Neural progenitor cell (in vitro differentiated cells): Measurements from ENCODE around the gene KIAA1217. TPM values are rescaled to one million over a fixed set of nuclear protein-coding genes. Genes with fewer than 3 reads are reported as not detected.

Experiments
- DNase-seq: peaks from one replicate; pipeline ENCODE4 v3.0.0-alpha.2; 2016; ENCODE audit warnings: low spot score
- H2AFZ ChIP-seq: fragments of 200-600 bp; sonication (generic); replicated peaks from 2 replicates; pipeline ENCODE4 v1.6.1; 2016; ENCODE audit warnings: antibody characterized with exemption
- H3F3A ChIP-seq: fragments of 200-600 bp; sonication (generic); 2 replicates; pipeline ENCODE4 v1.6.1; 2016; ENCODE audit warnings: antibody characterized with exemption, low read depth
- H3K27ac ChIP-seq: fragments of 200-600 bp; sonication (generic); 2 replicates; pipeline ENCODE4 v1.5.1; 2016; ENCODE audit warnings: mild to moderate bottlenecking
- H3K27me3 ChIP-seq: fragments of 200-600 bp; sonication (generic); 2 replicates; pipeline ENCODE4 v1.6.1; 2016; ENCODE audit warnings: mild to moderate bottlenecking, moderate library complexity
- H3K36me3 ChIP-seq: fragments of 200-600 bp; sonication (generic); 2 replicates; pipeline ENCODE4 v1.5.1; 2016
- H3K4me1 ChIP-seq: fragments of 200-600 bp; sonication (generic); 2 replicates; pipeline ENCODE4 v1.6.1; 2016; ENCODE audit warnings: mixed run types
- H3K4me2 ChIP-seq: fragments of 200-600 bp; sonication (generic); 2 replicates; pipeline ENCODE4 v1.6.1; 2016
- H3K4me3 ChIP-seq: fragments of 200-600 bp; sonication (generic); 2 replicates; pipeline ENCODE4 v1.5.1; 2016
- H3K79me2 ChIP-seq: fragments of 200-600 bp; sonication (generic); 2 replicates; pipeline ENCODE4 v1.6.1; 2016; ENCODE audit warnings: low read depth
- H3K9ac ChIP-seq: fragments of 200-600 bp; sonication (generic); 2 replicates; pipeline ENCODE4 v1.6.1; 2016
- H3K9me3 ChIP-seq: fragments of 200-600 bp; sonication (generic); 2 replicates; pipeline ENCODE4 v1.5.1; 2016; ENCODE audit warnings: low read depth
- H4K20me1 ChIP-seq: fragments of 200-600 bp; sonication (generic); 2 replicates; pipeline ENCODE4 v1.6.1; 2016; ENCODE audit warnings: low read depth
- H3K27ac Mint-ChIP-seq: 3 replicates; pipeline ENCODE4 v1.8.0; 2021; ENCODE audit warnings: mixed read lengths
- H3K27me3 Mint-ChIP-seq: 2 replicates; pipeline ENCODE4 v1.8.0; 2022; ENCODE audit warnings: low read depth, mild to moderate bottlenecking, inconsistent platforms, moderate library complexity, mixed read lengths; ENCODE audit not compliant: insufficient read depth
- H3K36me3 Mint-ChIP-seq: 3 replicates; pipeline ENCODE4 v1.8.0; 2021; ENCODE audit warnings: mixed read lengths
- H3K4me1 Mint-ChIP-seq: 3 replicates; pipeline ENCODE4 v1.8.0; 2021; ENCODE audit warnings: mixed read lengths
- H3K4me3 Mint-ChIP-seq: 3 replicates; pipeline ENCODE4 v1.8.0; 2021; ENCODE audit warnings: mild to moderate bottlenecking, moderate library complexity, mixed read lengths
- H3K9me3 Mint-ChIP-seq: 3 replicates; pipeline ENCODE4 v1.8.0; 2020; ENCODE audit warnings: mixed read lengths
- EZH2 ChIP-seq: fragments of 200-600 bp; sonication (generic); IDR thresholded peaks from 2 replicates; pipeline ENCODE4 v1.6.1; 2017; ENCODE audit warnings: antibody characterized with exemption, mild to moderate bottlenecking, moderate library complexity
- EZH2phosphoT487 ChIP-seq: fragments of 200-600 bp; sonication (generic); IDR thresholded peaks from 2 replicates; pipeline ENCODE4 v1.6.1; 2017; ENCODE audit warnings: antibody characterized with exemption
- total RNA-seq: library from RNA; depleted of rRNA; stranded (reverse); fragments of >200 nt; gene quantifications from 2 replicates; pipeline ENCODE4 v1.2.3, GENCODE V29; 2015; ENCODE audit warnings: low replicate concordance
- TF ChIP-seq, protein P1 (sequence below): fragments of 200-600 bp; sonication (generic); IDR thresholded peaks from 2 replicates; pipeline ENCODE4 v1.5.1; 2017; ENCODE audit warnings: antibody characterized with exemption, mild to moderate bottlenecking

The KIAA1217 gene
- total RNA-seq, 1 donor from 2014 or later = 13.1 TPM

DNA sequence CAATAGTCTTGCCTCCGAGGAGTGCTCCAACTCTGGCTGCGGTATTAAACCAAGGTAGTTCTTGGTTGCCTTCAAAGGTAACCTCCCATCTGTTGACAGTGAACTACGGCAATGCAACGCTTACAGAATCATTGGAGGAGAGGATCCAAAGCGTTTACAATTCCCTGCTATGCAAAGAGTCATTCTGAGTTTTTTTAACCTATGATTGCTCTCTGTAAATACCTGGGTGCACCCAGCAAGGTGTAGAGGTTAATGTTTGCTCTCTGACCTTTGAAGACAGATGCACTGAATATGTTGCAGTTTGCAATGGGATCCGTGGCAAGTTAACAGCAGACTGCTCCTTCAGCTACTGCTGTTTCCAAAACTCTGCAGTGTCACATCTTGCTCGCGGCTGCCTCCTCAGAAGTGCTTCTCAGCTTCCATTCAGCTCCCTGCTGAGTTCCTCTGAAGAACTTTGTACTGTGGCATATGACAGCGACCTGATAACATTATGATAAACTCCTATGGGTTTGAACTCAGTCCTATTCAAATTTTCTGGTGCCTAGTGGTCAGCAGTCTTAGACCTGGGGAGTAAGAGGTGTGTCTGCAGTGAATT is 29.0 kb downstream of the KIAA1217 start:
- no peaks in the 10 kb centered on the region for H3K9me3 Mint-ChIP-seq
- H3K79me2 ChIP-seq = peaks cover 19% of the 10 kb centered on the region
- no peak overlapping the region for H3K27ac ChIP-seq
- H3K36me3 ChIP-seq = no peaks in the 10 kb centered on the region
- H2AFZ ChIP-seq = no peak overlapping the region
- no peaks in the 10 kb centered on the region for H3K27me3 ChIP-seq
- no peaks in the 10 kb centered on the region for H3K9me3 ChIP-seq
- no peak overlapping the region for H3K27ac Mint-ChIP-seq
- no peak for DNase-seq
- H3K4me3 Mint-ChIP-seq = no peak overlapping the region
- H3K36me3 Mint-ChIP-seq = no peaks in the 10 kb centered on the region
- H3K27me3 Mint-ChIP-seq = no peaks in the 10 kb centered on the region
- no peak overlapping the region for H3K9ac ChIP-seq
- peaks cover 15% of the 10 kb centered on the region for H4K20me1 ChIP-seq
- peak overlapping the region; percentile 69 for H3K4me2 ChIP-seq
- peaks cover 43% of the 10 kb centered on the region for H3K4me1 ChIP-seq
- TF ChIP-seq EZH2 (no peak), EZH2phosphoT487 (no peak)
- TF ChIP-seq, protein P1, sequence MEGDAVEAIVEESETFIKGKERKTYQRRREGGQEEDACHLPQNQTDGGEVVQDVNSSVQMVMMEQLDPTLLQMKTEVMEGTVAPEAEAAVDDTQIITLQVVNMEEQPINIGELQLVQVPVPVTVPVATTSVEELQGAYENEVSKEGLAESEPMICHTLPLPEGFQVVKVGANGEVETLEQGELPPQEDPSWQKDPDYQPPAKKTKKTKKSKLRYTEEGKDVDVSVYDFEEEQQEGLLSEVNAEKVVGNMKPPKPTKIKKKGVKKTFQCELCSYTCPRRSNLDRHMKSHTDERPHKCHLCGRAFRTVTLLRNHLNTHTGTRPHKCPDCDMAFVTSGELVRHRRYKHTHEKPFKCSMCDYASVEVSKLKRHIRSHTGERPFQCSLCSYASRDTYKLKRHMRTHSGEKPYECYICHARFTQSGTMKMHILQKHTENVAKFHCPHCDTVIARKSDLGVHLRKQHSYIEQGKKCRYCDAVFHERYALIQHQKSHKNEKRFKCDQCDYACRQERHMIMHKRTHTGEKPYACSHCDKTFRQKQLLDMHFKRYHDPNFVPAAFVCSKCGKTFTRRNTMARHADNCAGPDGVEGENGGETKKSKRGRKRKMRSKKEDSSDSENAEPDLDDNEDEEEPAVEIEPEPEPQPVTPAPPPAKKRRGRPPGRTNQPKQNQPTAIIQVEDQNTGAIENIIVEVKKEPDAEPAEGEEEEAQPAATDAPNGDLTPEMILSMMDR = no peak
- H3F3A ChIP-seq = peaks cover 17% of the 10 kb centered on the region
- H3K4me3 ChIP-seq = no peak overlapping the region
- peaks cover 28% of the 10 kb centered on the region for H3K4me1 Mint-ChIP-seq

DNA sequence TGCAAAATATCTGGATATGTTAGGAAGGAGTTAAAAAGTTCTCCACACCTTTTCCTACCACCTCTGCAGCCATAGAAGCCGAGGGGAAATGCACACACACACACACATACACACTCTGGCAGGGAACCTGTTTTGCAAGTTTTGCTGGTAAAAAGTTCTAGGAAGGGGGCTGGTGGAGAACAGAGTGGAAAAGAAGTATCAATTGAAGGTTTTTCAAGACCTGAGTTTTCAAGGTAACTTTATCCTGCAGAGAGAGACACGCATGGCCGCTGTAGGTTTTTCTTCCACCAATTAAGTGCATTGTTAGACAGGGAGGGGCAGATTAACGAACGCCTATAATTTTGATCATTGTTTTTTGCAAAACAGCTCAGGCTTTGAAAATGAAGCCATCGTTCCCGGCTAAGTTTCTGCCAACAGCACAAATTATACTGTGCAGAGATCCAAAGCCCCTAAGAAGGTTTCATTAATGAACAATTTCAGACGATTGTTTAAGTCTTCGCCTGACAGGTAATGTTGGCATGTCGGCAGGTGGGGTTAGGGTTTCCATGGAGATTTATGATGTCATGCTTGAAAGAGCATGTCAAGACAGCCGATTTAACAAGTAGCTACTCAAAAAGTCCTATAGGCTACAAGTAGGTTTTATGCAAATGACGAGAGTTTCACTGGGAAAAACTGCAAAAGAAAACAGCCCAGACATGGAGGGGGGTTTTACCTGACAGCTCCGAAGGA is 29.7 kb downstream of the KIAA1217 start:
- no peak for DNase-seq
- no peak overlapping the region for H3K27ac Mint-ChIP-seq
- H3K4me1 Mint-ChIP-seq = peaks cover 28% of the 10 kb centered on the region
- Histone ChIP-seq H3K4me2 (peak overlapping the region; percentile 69), H4K20me1 (peaks cover 15% of the 10 kb centered on the region), H3K79me2 (peaks cover 19% of the 10 kb centered on the region), H3K9me3 (no peaks in the 10 kb centered on the region), H3K4me1 (peaks cover 43% of the 10 kb centered on the region), H3F3A (peaks cover 17% of the 10 kb centered on the region), H3K36me3 (no peaks in the 10 kb centered on the region), H3K27ac (no peak overlapping the region), H3K9ac (no peak overlapping the region), H3K27me3 (no peaks in the 10 kb centered on the region), H2AFZ (no peak overlapping the region), H3K4me3 (no peak overlapping the region)
- no peak overlapping the region for H3K4me3 Mint-ChIP-seq
- H3K27me3 Mint-ChIP-seq = no peaks in the 10 kb centered on the region
- no peak for TF ChIP-seq EZH2
- TF ChIP-seq, protein P1 = no peak
- TF ChIP-seq EZH2phosphoT487 = no peak
- H3K9me3 Mint-ChIP-seq = no peaks in the 10 kb centered on the region
- H3K36me3 Mint-ChIP-seq = no peaks in the 10 kb centered on the region

DNA sequence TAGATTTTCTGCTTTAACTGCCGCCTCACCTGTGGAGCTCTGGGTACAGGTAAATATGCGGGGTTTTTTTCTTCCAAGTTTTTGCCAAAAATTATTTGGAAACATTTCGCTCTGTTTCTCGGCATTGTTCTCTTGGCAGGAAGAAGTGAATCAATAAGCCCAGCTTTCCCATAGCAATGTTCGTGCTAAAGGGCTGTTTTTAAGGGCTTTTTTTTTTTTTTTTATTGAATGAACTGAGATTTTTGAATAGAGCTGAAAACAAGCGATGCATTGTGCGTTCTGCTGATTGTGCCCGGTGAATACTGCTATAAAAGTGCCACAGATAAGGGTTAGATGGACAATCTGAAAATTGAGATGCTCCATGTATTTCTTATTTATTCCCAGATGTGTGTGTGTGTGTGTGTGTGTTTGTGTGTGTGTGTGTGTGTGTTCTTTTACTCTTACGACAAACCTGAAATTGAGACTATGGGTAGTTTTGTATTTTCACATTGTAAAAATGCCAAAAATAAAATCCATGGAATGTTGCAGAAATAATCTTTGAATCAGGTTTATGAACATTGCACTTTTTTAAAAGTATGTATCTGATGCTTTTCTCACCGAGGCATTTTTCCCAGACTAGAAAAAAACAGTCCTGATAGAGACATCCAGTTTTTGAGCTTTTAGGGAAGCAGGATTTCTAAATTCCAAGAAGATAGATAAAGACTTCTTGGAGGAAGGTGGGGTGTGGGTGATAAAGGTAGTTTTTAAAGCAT is 30.5 kb downstream of the KIAA1217 start:
- no peak overlapping the region for H3K27ac Mint-ChIP-seq
- H3K9me3 ChIP-seq = no peaks in the 10 kb centered on the region
- peaks cover 19% of the 10 kb centered on the region for H3K79me2 ChIP-seq
- H4K20me1 ChIP-seq = peaks cover 15% of the 10 kb centered on the region
- no peak overlapping the region for H3K4me3 ChIP-seq
- H3F3A ChIP-seq = peaks cover 17% of the 10 kb centered on the region
- H3K9me3 Mint-ChIP-seq = no peaks in the 10 kb centered on the region
- no peaks in the 10 kb centered on the region for H3K36me3 ChIP-seq
- peaks cover 43% of the 10 kb centered on the region for H3K4me1 ChIP-seq
- H3K9ac ChIP-seq = no peak overlapping the region
- DNase-seq = no peak
- peak overlapping the region; percentile 36 for H2AFZ ChIP-seq
- H3K27ac ChIP-seq = peak overlapping the region; percentile 81
- no peaks in the 10 kb centered on the region for H3K27me3 ChIP-seq
- no peaks in the 10 kb centered on the region for H3K27me3 Mint-ChIP-seq
- TF ChIP-seq, protein P1 = no peak
- TF ChIP-seq EZH2 = no peak
- TF ChIP-seq EZH2phosphoT487 = no peak
- H3K36me3 Mint-ChIP-seq = no peaks in the 10 kb centered on the region
- H3K4me3 Mint-ChIP-seq = peak overlapping the region; percentile 2
- H3K4me2 ChIP-seq = peak overlapping the region; percentile 69
- H3K4me1 Mint-ChIP-seq = peaks cover 28% of the 10 kb centered on the region
